Measurements from ENCODE around the gene KRT4.

DNA sequence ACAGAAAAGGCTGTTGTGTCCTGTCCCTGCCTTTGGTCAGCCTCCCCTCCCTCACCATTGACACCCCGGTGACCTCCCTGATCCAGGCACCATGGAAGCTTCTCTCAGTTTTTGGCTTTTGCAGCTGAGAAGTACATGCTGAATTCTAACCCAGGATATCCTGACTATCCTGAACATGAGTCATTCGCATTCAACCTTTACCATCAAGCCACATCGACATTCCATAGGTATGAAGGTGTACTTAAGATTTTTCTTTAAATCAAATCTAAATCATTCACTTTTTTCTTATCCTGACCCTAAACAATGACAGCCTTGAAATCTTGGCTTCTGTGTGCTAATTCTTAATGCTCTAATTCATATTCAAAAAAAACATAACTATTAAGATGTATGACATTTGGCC, 43.6 kb upstream of the KRT4 start:
- no peak for TF ChIP-seq LEF1 (IDR thresholded peaks at IDR 0.05; ENCODE audit: borderline replicate concordance)
- no peak for TF ChIP-seq FOXA1 (IDR thresholded peaks at IDR 0.05)
- no peak for TF ChIP-seq SUZ12 (IDR thresholded peaks at IDR 0.05)

All from HEK293T (cell line).